Peyer's patch (tissue), 4 donors: ENCODE results near the gene ITGA7.

Experiments used
- CTCF ChIP-seq, 6 experiments: fragments of 450-650 bp in 4 of 6; fragments of 200-600 bp in 2 of 6; sonication (generic) in 1 of 6; IDR thresholded peaks; one replicate each; pipeline ENCODE4 v1.5.1; 2017 to 2019; ENCODE audit warnings: antibody characterized with exemption in 6 of 6, mild to moderate bottlenecking in 3 of 6, moderate library complexity in 1 of 6
- POLR2A ChIP-seq, 2 donors: fragments of 450-650 bp; IDR thresholded peaks; one replicate each; pipeline ENCODE4 v1.5.1; 2017; ENCODE audit warnings: antibody characterized with exemption in 2 of 2, mild to moderate bottlenecking in 2 of 2, moderate library complexity in 2 of 2

GRCh38 chr12:55663391-55663790, 44.3 kb downstream of the ITGA7 start:
- TF ChIP-seq CTCF (IDR thresholded peaks at IDR 0.05): no peak
- TF ChIP-seq POLR2A (IDR thresholded peaks at IDR 0.05): no peak
